Stimulated activated CD8-positive, alpha-beta memory T cell treated with anti-CD3 and anti-CD28 coated beads, Interleukin-15, amount 100 ng/mL, for 4 hours (primary cell): Measurements from ENCODE around the gene PXMP2.
"Not testable (repeated sequence)": the region's sequence is repeated elsewhere in the genome, so short reads cannot be mapped to it uniquely, and the experiment has no call there.

Source experiments
- DNase-seq, 2 donors: peaks; one replicate each; pipeline ENCODE4 v3.0.0-alpha.2; 2020; ENCODE audit warnings: low read depth in 2 of 2

The PXMP2 gene

DNA sequence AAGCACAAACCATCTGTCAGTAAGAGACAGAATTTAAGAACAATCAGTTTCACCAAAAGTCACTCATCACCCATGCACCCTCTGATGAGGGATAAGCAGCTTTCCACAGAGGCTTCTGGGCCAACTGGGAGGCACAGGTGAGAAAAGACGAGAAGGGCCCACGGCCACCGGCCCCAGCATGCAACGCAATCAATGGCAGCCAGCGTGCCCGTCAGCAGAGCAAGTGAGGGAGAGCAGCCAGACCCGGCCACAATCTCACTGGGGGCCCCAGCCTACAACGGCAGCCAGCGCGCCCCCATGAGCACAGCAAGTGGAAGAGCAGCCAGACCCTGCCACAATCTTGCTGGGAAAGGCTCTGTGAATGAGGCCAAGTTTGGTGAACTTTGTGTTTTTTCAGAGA, 60.9 kb downstream of the PXMP2 start:
- DNase-seq, result no peak

DNA sequence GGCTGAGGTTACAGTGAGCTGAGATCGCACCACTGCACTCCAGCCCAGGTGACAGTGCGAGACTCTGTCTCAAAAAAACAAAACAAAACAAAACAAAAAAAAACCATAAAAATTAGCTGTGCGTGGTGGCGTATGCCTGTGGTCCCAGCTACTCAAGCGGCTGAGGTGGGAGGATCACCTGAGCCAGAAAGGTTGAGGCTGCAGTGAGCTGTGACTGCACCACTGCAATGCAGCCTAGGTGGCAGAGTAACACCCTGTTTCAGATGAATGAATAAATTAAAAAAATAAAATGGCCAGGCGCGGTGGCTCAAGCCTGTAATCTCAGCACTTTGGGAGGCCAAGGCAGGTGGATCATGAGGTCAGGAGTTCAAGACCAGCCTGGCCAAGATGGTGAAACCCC, 66.3 kb downstream of the PXMP2 start:
- not testable (repeated sequence) for DNase-seq

DNA sequence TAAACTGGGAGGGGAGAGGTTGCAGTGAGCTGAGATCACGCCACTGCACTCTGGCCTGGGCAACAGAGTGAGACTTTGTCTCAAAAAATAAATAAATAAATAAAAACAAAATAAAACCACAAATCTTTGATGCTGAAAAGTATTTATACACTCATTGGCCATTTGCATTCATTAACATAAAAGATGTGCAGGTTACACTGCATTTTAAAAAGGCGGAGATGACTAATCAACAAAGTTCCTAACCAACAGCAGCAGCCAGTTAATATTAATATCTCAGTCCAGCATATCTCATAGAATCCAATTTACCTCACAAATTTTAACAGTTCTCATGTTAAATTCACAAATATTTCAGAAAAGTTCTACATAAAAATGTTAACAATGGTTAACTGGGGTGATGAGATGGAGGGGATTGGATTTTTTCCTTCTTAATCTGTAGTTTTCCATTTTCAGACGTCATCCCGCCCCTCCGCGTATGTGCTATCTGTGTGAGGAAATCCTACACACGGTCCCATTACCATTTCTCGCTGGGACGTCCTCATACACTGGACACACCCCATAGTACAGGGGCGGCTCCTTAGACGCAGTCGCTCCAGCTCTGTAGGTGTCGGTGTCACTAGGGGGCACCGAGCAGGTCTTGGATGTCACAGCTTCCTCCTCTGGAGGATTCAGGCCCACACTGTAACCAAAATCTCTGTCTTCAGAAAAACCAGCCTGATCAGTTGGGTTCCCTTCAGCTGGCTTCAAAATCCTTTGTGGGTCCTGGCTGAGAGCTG, 67.0 kb downstream of the PXMP2 start:
- no peak for DNase-seq
